Endodermal cell (in vitro differentiated cells): ENCODE data around the gene IGFBP5. TPM values are rescaled to one million over a fixed set of nuclear protein-coding genes. Genes with fewer than 3 reads are reported as not detected.

ENCODE experiments used
- DNase-seq: peaks from one replicate; pipeline ENCODE4 v3.0.0-alpha.2; 2017
- H3K27ac ChIP-seq: 2 replicates; pipeline ENCODE4 v1.5.1; 2013; ENCODE audit warnings: mild to moderate bottlenecking, low read depth, low read length, moderate library complexity
- H3K27me3 ChIP-seq: 2 replicates; pipeline ENCODE4 v1.6.1; 2013; ENCODE audit warnings: mild to moderate bottlenecking, low read length, moderate library complexity; ENCODE audit not compliant: insufficient read depth, control insufficient read depth, poor library complexity, severe bottlenecking
- H3K36me3 ChIP-seq: 2 replicates; pipeline ENCODE4 v1.7.0; 2013; ENCODE audit warnings: mild to moderate bottlenecking, low read length, moderate library complexity; ENCODE audit not compliant: control insufficient read depth, insufficient read depth
- H3K4me1 ChIP-seq: one replicate; pipeline ENCODE4 v1.7.0; 2013; ENCODE audit warnings: low read length; ENCODE audit not compliant: control insufficient read depth, insufficient read depth
- H3K4me3 ChIP-seq: 2 replicates; pipeline ENCODE4 v1.5.1; 2013; ENCODE audit warnings: mild to moderate bottlenecking, low read length, moderate library complexity
- H3K9ac ChIP-seq: 2 replicates; pipeline ENCODE4 v1.6.1; 2013; ENCODE audit warnings: mild to moderate bottlenecking, low read length, moderate library complexity; ENCODE audit not compliant: poor library complexity, severe bottlenecking; ENCODE audit errors: extremely low read depth
- H3K9me3 ChIP-seq: 2 replicates; pipeline ENCODE4 v1.6.1; 2013; ENCODE audit warnings: mild to moderate bottlenecking, low read length, moderate library complexity; ENCODE audit not compliant: control insufficient read depth
- H3K27ac Mint-ChIP-seq: 2 replicates; pipeline ENCODE4 v1.8.0; 2020; ENCODE audit warnings: mixed read lengths
- H3K27me3 Mint-ChIP-seq: 2 replicates; pipeline ENCODE4 v1.8.0; 2021; ENCODE audit warnings: mild to moderate bottlenecking, mixed read lengths; ENCODE audit not compliant: insufficient read depth
- H3K36me3 Mint-ChIP-seq: 2 replicates; pipeline ENCODE4 v1.8.0; 2020; ENCODE audit warnings: low read depth, mixed read lengths
- H3K4me1 Mint-ChIP-seq: 2 replicates; pipeline ENCODE4 v1.8.0; 2020; ENCODE audit warnings: mixed read lengths
- H3K4me3 Mint-ChIP-seq: 2 replicates; pipeline ENCODE4 v1.8.0; 2020; ENCODE audit warnings: mild to moderate bottlenecking, moderate library complexity, mixed read lengths
- H3K9me3 Mint-ChIP-seq: 2 replicates; pipeline ENCODE4 v1.8.0; 2020; ENCODE audit warnings: mild to moderate bottlenecking, mixed read lengths
- CTCF ChIP-seq: fragments of 200-600 bp; sonication (generic); conservative IDR thresholded peaks from 2 replicates; pipeline ENCODE4 v1.5.0; 2021; ENCODE audit warnings: antibody characterized with exemption, mild to moderate bottlenecking
- WGBS, 2 experiments: methylation state at CpG; one replicate each; pipeline versions ENCODE4 v1.1.5 to v1.1.7; 2013; ENCODE audit warnings: missing lambda C conversion rate in 2 of 2, mixed read lengths in 1 of 2; ENCODE audit not compliant: insufficient coverage in 1 of 2, insufficient read length in 1 of 2; 5-methylcytosine and 5-hydroxymethylcytosine counted together
- total RNA-seq, 2 donors: library from RNA; stranded (reverse); fragmentation: NEBNext Ultra II Directional in 1 of 2; extraction: Animal tissue kit (Norgen Biotek cat#: 25700) in 1 of 2; gene quantifications; 2 replicates in 1 of 2; 3 replicates in 1 of 2; pipeline ENCODE4 v1.2.1, GENCODE V29; 2021

The IGFBP5 gene
- total RNA-seq, 2 donors from 2014 or later = 3.6 to 8.9 TPM

- Histone ChIP-seq H3K9me3 (no peaks in the 10 kb centered on the region), H3K27me3 (no peaks in the 10 kb centered on the region), H3K36me3 (no peaks in the 10 kb centered on the region), H3K4me3 (no peak overlapping the region), H3K9ac (no peak overlapping the region), H3K27ac (no peak overlapping the region), H3K4me1 (peaks cover 14% of the 10 kb centered on the region)
- Mint-ChIP-seq H3K36me3 (no peaks in the 10 kb centered on the region), H3K9me3 (no peaks in the 10 kb centered on the region), H3K27ac (no peak overlapping the region), H3K4me3 (no peak overlapping the region), H3K4me1 (peaks cover 21% of the 10 kb centered on the region), H3K27me3 (peaks cover 7% of the 10 kb centered on the region)
- 90 to 94% methylated on average over 4 to 6 of the region's 6 CpGs for WGBS, 2 experiments
- DNase-seq = no peak
- no peak for TF ChIP-seq CTCF
Measured at GRCh38 chr2:216735086-216735485, 39.7 kb upstream of the IGFBP5 start.

GRCh38 chr2:216733046-216733445, 37.7 kb upstream of the IGFBP5 start:
- Histone ChIP-seq H3K4me1 (peaks cover 4% of the 10 kb centered on the region), H3K9me3 (no peaks in the 10 kb centered on the region), H3K27ac (no peak overlapping the region), H3K4me3 (no peak overlapping the region), H3K9ac (no peak overlapping the region), H3K36me3 (no peaks in the 10 kb centered on the region), H3K27me3 (no peaks in the 10 kb centered on the region)
- no peaks in the 10 kb centered on the region for H3K36me3 Mint-ChIP-seq
- H3K4me1 Mint-ChIP-seq = peaks cover 10% of the 10 kb centered on the region
- no peaks in the 10 kb centered on the region for H3K9me3 Mint-ChIP-seq
- no peak overlapping the region for H3K4me3 Mint-ChIP-seq
- TF ChIP-seq CTCF = no peak
- 94 to 100% methylated on average over 3 to 7 of the region's 7 CpGs for whole genome bisulfite sequencing, 2 experiments
- H3K27me3 Mint-ChIP-seq = peaks cover 7% of the 10 kb centered on the region
- no peak overlapping the region for H3K27ac Mint-ChIP-seq
- DNase-seq = no peak

GRCh38 chr2:216732334-216732733, 37.0 kb upstream of the IGFBP5 start:
- no peaks in the 10 kb centered on the region for H3K4me1 ChIP-seq
- no peak for DNase-seq
- 93 to 100% methylated on average over 1 to 7 of the region's 7 CpGs for WGBS, 2 experiments
- no peaks in the 10 kb centered on the region for H3K36me3 Mint-ChIP-seq
- H3K4me3 Mint-ChIP-seq = no peak overlapping the region
- H3K27me3 ChIP-seq = no peaks in the 10 kb centered on the region
- H3K36me3 ChIP-seq = no peaks in the 10 kb centered on the region
- no peak for TF ChIP-seq CTCF
- H3K27ac Mint-ChIP-seq = no peak overlapping the region
- no peaks in the 10 kb centered on the region for H3K9me3 Mint-ChIP-seq
- peaks cover 5% of the 10 kb centered on the region for H3K4me1 Mint-ChIP-seq
- H3K4me3 ChIP-seq = no peak overlapping the region
- no peaks in the 10 kb centered on the region for H3K9me3 ChIP-seq
- no peak overlapping the region for H3K9ac ChIP-seq
- H3K27me3 Mint-ChIP-seq = peaks cover 7% of the 10 kb centered on the region
- H3K27ac ChIP-seq = no peak overlapping the region
